Measurements from ENCODE around the gene TMIGD3.

The TMIGD3 gene

DNA sequence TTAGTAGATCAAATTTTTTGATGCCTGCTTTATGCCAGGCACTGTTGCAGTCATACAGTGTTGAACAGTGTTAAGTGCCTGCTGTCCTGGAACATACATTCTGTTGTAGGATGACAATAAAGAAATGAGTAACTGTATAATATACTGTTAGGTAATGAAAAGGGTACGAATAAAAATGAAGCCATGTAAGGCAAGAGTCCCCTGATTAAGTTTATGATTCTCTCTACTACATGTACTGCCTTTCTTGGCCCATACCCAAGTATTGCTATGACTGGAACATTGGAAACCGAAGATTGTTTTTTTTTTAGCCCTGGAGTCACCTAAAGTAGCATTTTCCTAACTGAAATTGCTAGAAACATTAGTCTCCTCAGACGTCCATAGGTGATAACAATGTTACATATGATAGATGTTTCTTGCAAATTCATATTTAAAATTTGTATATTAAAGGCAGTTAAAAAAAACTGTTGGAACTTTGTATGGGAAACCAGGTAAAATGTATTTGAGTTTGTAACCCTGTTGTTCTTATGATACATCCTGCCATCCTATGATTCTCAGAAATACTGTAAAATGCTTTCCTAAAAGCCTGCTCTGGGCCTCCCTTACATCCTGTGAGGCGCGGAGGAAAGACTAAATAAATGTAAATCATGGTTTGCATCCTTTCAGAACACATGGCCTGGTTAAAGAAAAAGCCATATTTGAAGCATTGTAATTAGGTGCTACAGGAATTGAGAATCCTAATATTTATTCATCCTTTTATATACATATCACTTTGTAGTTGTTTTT, 48.4 kb downstream of the TMIGD3 start:
- no peak overlapping the region for H3K9ac ChIP-seq (ENCODE audit: low read depth, low read length)
- H3K9me3 ChIP-seq (ENCODE audit: control insufficient read depth, insufficient read depth, low read length), result no peaks in the 10 kb centered on the region
- H3K36me3 ChIP-seq (ENCODE audit: insufficient read depth, low read length), result peaks cover 14% of the 10 kb centered on the region
- no peaks in the 10 kb centered on the region for H3K4me1 ChIP-seq (ENCODE audit: insufficient read depth, low read length)

DNA sequence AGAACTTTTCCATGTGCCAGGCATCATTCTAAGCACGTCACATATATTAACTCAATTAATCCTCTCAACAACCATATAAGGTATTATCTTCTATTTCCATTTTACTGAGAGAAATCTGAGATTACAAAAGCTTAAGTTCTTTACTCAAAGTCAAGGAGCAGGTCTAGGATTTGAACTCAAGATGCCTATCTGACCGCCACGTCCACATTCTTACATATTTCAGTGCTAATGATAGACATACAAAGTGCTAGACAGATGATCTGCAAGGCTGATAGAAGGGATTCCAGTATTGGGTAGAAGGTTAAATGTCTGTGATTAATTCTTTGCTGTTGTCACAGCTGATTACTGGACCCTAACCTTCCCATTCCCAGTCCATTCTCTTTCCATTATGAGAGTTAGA, 49.7 kb downstream of the TMIGD3 start:
- Histone ChIP-seq H3K9me3 (ENCODE audit: control insufficient read depth, insufficient read depth, low read length) (no peaks in the 10 kb centered on the region), H3K9ac (ENCODE audit: low read depth, low read length) (no peak overlapping the region), H3K36me3 (ENCODE audit: insufficient read depth, low read length) (peaks cover 11% of the 10 kb centered on the region), H3K4me1 (ENCODE audit: insufficient read depth, low read length) (no peaks in the 10 kb centered on the region)

DNA sequence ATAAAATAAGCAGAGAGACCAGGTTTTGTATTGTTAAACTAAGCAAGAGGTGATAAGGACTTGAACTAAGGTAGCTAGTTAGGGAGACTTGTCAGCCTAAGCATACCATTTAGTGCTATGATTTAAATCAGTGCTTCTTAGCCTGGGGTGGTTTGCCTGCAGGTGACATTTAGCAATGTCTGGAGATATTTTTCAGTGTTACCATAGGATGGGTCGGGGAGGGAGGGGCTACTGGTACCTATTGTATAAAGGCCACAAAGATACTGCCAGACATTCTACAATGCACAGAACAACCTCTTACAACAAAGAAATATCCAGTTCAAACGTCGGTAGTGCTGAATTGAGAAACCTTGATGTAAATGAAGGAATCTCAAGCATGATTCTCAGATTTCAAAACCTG, 50.9 kb downstream of the TMIGD3 start:
- no peaks in the 10 kb centered on the region for H3K9me3 ChIP-seq (ENCODE audit: control insufficient read depth, insufficient read depth, low read length)
- no peak overlapping the region for H3K9ac ChIP-seq (ENCODE audit: low read depth, low read length)
- H3K36me3 ChIP-seq (ENCODE audit: insufficient read depth, low read length), result peaks cover 7% of the 10 kb centered on the region
- H3K4me1 ChIP-seq (ENCODE audit: insufficient read depth, low read length), result no peaks in the 10 kb centered on the region; the same call in 1 of the 2 replicates

DNA sequence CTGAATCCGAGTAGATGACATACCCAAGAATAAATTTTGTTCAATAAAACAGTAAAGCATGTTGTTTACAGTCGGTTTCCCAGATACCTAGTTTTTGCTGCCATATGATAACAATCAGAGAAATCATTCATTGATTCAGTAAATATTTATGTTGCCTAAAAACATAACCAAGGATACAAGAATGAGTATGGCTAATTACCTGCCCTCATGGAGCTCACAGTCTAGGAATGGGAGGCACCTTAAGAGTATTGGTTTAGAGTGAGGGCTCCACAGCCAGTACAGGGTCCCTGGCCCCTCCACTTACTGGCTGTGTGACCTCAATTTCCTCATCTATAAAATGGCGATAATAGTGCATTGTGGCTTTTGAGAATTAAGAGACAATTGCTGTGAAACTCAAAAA, 53.2 kb downstream of the TMIGD3 start:
- Histone ChIP-seq H3K4me1 (ENCODE audit: insufficient read depth, low read length) (no peaks in the 10 kb centered on the region; the same call in 1 of the 2 replicates), H3K36me3 (ENCODE audit: insufficient read depth, low read length) (peaks cover 23% of the 10 kb centered on the region), H3K9me3 (ENCODE audit: control insufficient read depth, insufficient read depth, low read length) (no peaks in the 10 kb centered on the region), H3K9ac (ENCODE audit: low read depth, low read length) (peak overlapping the region; percentile 88)

DNA sequence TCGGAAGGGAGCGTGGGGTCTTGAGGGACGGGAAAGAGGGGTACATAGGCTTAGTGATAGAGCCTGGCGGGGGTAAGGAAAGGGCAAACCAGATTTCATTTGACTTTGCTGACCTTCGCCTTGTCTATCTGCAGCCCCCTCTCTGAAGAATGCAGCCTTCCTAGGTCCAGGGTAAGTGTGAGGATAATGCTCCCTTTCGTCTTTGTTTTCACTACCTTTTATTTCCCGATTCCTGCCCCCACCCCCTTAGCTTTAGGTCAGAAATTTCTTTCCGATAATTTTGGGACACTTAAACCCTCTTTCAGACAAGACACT, 53.8 kb downstream of the TMIGD3 start:
- no peaks in the 10 kb centered on the region; the same call in 1 of the 2 replicates for H3K4me1 ChIP-seq (ENCODE audit: insufficient read depth, low read length)
- H3K9me3 ChIP-seq (ENCODE audit: control insufficient read depth, insufficient read depth, low read length), result no peaks in the 10 kb centered on the region
- peaks cover 28% of the 10 kb centered on the region for H3K36me3 ChIP-seq (ENCODE audit: insufficient read depth, low read length)
- H3K9ac ChIP-seq (ENCODE audit: low read depth, low read length), result peak overlapping the region; percentile 88

DNA sequence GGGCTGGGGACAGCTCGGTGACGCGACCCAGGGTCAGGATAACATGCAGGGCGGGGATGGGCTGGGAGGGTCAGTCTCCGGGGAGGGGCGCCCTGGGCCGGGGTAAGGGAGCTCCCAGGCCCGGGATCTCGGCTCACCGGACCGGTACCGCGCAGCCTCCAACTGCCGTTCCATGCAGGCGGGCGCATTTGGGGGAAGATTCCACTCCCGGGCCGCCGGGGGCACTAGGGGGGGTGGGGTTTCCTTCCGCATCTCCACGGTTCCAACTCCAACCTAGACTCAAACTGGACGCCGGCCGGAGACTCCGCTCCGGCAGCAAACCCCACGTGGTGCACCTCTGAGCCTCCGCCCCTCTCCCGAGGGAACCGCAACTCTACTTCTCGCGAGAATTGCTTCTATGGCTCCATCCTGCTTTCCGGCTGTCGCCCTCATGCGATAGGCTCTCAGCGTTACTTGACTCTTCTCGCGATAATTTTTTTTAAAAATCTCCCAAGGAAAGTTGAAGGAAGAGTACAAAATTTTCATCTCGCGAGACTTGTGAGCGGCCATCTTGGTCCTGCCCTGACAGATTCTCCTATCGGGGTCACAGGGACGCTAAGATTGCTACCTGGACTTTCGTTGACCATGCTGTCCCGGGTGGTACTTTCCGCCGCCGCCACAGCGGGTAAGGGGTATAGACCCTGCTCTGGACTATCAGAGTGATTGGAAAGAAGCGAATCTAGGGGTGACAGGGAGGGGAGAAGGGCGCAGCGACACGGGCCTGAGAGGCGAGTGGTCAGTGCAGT, 54.3 kb downstream of the TMIGD3 start, which contains the start of the genes ATP5PB and WDR77:
Gene ATP5PB (plus strand): TSS at position 547 of the 785 bp plus-strand sequence. CDS start 78 bp downstream, at position 625.
Gene WDR77 (minus strand): TSS at position 339 of the 785 bp plus-strand sequence. CDS start 87 bp downstream, at position 252.
- Histone ChIP-seq H3K4me1 (ENCODE audit: insufficient read depth, low read length) (no peaks in the 10 kb centered on the region; the same call in 1 of the 2 replicates), H3K9me3 (ENCODE audit: control insufficient read depth, insufficient read depth, low read length) (no peaks in the 10 kb centered on the region), H3K36me3 (ENCODE audit: insufficient read depth, low read length) (peaks cover 29% of the 10 kb centered on the region), H3K9ac (ENCODE audit: low read depth, low read length) (peak within 1 kb of the TSS; percentile 88)

DNA sequence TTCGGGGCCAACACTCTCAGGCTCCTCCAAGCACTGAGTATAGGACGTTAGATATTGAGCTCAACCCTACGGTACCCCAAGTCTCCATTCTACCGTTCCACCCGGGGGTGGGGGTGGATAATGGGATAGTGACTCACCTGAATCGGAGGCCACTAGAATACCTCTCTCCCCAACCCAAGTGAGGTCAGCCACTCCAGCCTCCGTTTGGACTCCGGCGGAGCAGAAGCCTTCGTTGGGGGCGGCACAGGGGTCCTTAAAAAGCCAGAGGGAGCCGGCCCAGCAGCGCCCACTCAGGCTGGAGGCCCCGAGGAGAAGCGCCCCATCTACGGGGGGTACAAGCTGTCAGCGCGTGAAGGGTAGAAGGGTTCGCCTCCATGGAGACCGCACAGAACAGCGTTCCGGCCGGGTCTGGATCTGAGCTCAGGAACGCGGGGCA, 54.9 kb downstream of the TMIGD3 start:
- no peaks in the 10 kb centered on the region; the same call in 1 of the 2 replicates for H3K4me1 ChIP-seq (ENCODE audit: insufficient read depth, low read length)
- H3K36me3 ChIP-seq (ENCODE audit: insufficient read depth, low read length), result peaks cover 29% of the 10 kb centered on the region
- no peaks in the 10 kb centered on the region for H3K9me3 ChIP-seq (ENCODE audit: control insufficient read depth, insufficient read depth, low read length)
- peak overlapping the region; percentile 88 for H3K9ac ChIP-seq (ENCODE audit: low read depth, low read length)

DNA sequence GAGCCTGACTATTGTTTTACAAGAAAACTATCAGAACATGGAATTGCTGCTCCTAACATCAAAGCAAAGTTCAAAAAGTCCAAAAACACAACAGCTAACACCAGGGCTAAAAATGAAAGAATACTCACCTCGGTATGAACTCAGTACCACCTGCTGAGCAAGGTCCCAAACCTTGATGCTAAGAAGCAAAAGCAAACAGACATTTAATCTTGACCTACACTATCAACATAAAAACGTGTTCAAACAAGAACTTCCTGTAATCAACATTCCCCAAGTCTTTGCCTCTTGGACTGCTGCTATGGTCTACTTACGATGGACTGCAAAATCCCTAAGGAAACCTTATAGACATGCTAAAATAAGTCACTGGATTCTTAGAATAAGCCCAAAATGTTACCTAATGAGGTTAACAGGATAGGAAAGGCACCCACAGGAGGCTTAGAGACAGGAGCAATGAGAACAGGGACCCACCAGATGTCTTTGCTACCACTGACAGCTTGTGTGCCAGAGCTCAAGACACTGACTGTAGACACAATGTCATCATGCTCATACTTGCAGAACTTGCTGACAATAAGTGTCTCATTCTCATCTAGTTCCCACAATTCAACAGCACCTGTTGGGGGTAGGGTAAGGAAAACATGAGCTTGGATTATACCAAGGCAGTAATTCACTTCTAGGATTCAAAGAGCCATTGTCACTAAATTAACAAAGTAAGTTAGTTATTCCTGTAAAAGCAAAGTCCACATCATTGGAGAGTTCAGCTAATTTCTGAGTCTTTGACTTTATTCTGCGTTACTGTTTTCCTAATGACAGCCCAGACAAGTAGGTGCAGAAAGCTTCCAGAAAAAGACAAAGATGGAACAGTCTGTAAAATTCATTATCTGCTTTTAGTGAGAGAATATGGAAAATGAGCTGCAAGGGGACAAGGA, 56.2 kb downstream of the TMIGD3 start:
- Histone ChIP-seq H3K36me3 (ENCODE audit: insufficient read depth, low read length) (peaks cover 34% of the 10 kb centered on the region), H3K9me3 (ENCODE audit: control insufficient read depth, insufficient read depth, low read length) (no peaks in the 10 kb centered on the region), H3K4me1 (ENCODE audit: insufficient read depth, low read length) (no peaks in the 10 kb centered on the region; the same call in 1 of the 2 replicates), H3K9ac (ENCODE audit: low read depth, low read length) (peak overlapping the region; percentile 88; the same call in 1 of the 2 replicates)

DNA sequence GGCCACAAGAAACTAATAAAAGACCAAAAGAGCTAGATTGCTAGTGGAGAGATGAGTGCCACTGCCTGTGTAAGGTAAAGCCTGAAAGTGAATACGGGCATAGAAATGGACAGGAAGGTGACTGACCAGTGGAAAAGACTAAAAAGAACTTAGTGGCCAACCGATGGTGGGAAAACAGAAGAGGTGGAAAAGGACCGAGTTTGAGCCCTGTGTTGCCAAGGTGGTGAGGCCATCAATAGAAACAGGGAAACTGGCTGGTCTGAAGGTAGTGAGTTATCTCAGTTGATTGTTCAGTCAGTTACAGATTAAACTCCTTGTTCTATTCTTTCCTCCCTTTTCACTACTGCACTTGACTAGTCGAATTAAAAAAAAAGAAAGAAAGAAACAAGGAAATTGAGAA, 56.9 kb downstream of the TMIGD3 start:
- Histone ChIP-seq H3K4me1 (ENCODE audit: insufficient read depth, low read length) (no peaks in the 10 kb centered on the region; the same call in 1 of the 2 replicates), H3K36me3 (ENCODE audit: insufficient read depth, low read length) (peaks cover 34% of the 10 kb centered on the region), H3K9ac (ENCODE audit: low read depth, low read length) (no peak overlapping the region)

DNA sequence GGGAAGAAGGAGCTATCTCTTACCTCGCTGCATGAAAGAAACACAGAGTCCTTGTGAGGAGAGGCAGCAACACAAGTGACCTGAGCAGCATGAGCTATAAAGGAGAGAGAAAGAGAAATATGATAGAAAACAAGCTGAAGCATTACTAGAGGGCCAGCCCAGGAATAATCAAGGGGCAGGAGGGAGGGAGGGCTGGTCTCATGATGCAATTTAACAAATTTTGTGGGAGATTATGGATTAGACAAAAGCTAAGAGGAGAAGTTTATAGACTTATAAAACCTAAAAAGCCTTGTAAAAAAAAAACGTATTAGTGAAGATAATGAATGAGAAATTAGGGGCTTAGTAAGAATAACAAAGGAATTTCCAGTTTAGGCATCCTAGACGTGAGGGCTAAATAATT, 59.4 kb downstream of the TMIGD3 start:
- peaks cover 51% of the 10 kb centered on the region for H3K36me3 ChIP-seq (ENCODE audit: insufficient read depth, low read length)
- H3K9ac ChIP-seq (ENCODE audit: low read depth, low read length), result no peak overlapping the region
- no peaks in the 10 kb centered on the region; the same call in 1 of the 2 replicates for H3K4me1 ChIP-seq (ENCODE audit: insufficient read depth, low read length)
- H3K9me3 ChIP-seq (ENCODE audit: control insufficient read depth, insufficient read depth, low read length), result no peaks in the 10 kb centered on the region

More for the DNA sequence above, 56.9 kb downstream of the TMIGD3 start:
- no peaks in the 10 kb centered on the region for H3K9me3 ChIP-seq (ENCODE audit: control insufficient read depth, insufficient read depth, low read length)

DNA sequence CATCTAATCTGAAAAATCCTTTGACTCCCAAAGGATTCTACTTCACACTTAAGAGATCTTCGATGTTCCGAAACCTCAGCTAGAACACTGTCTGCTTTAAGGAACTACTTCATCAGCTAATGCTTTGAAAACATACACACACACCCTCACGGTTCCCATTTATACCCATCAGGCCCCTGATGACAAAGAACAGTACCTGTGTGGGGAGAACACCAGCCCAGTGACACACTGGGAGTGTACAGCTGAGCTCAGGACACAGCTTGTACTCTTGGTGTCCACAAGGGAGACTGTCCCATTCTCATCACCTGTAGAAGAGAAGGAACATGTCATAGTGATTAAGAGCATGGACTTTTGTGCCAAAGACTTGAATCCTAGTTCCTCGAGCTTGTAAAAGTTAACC, 61.0 kb downstream of the TMIGD3 start:
- H3K4me1 ChIP-seq (ENCODE audit: insufficient read depth, low read length), result no peaks in the 10 kb centered on the region; the same call in 1 of the 2 replicates
- peaks cover 62% of the 10 kb centered on the region for H3K36me3 ChIP-seq (ENCODE audit: insufficient read depth, low read length)
- H3K9me3 ChIP-seq (ENCODE audit: control insufficient read depth, insufficient read depth, low read length), result no peaks in the 10 kb centered on the region
- no peak overlapping the region for H3K9ac ChIP-seq (ENCODE audit: low read depth, low read length)

DNA sequence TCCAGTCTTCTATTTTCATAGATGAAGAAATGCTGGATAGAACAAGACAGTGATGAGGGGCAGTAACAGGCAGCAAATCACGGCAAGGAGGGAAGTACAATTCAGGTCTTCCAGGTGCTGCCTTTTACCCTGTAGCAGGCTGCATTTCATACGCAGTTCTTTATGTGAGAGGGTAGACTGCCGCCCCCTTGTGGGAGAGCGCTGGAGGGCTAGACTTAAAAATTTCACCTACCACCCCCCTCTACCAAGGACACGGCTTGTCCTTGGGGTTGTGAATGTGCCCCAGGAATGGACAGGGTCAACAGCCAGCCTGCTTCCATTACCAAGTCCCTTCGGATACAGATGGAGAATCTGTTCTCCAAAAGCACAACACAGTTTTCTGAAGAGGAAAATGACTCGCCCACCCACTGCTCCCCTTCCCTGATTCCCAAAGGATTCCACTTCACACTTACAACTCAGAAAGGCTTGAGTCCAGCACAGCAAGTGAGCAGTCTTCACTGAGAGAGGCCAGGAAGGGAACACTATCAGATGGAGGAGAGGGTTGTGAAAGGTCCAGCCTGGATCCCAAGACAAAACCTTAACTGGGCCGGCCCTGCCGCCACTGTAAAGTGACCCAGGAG, 61.8 kb downstream of the TMIGD3 start:
- H3K36me3 ChIP-seq (ENCODE audit: insufficient read depth, low read length), result peaks cover 61% of the 10 kb centered on the region
- no peaks in the 10 kb centered on the region for H3K4me1 ChIP-seq (ENCODE audit: insufficient read depth, low read length)
- H3K9me3 ChIP-seq (ENCODE audit: control insufficient read depth, insufficient read depth, low read length), result no peaks in the 10 kb centered on the region
- no peak overlapping the region for H3K9ac ChIP-seq (ENCODE audit: low read depth, low read length)

DNA sequence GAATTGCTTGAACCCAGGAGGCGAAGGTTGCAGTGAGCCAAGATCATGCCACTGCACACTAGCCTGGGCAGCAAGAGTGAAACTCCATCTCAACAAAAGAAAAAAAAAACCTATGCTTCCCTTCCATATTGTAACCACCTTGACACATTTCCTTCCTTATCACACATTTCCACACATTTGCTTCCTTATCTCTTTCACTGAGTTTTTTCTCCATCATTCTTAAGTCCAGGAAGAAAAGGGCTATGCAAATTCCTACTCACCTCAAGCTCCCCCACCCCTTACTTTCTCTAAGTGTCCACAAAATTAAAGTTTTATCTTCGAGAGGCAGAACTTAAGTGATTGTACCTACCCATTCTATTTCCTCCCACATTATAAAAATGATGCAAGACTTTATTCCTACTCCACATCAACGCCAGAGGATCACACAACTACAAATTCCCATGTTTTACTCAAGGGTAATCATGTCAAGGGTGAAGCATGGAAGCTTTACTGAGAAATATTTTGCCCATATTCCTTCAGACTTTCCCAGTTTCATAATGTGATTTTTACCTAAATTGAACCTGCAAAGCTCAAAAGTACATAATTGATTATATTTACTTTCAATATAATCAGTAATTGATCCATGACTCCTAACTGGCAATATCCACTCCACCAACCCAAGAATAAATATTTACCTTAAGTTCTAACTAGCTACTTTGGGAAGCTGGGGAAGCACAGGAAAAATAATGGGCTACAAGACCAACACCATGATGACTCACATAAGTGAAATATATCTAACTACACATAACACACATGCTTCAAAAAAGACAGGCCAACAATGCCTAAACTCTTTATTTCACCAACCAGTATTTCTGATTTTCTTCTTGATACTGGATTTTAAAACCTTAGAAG, 63.7 kb downstream of the TMIGD3 start:
- H3K4me1 ChIP-seq (ENCODE audit: insufficient read depth, low read length), result no peaks in the 10 kb centered on the region
- no peaks in the 10 kb centered on the region for H3K9me3 ChIP-seq (ENCODE audit: control insufficient read depth, insufficient read depth, low read length)
- H3K9ac ChIP-seq (ENCODE audit: low read depth, low read length), result no peak overlapping the region
- H3K36me3 ChIP-seq (ENCODE audit: insufficient read depth, low read length), result peaks cover 43% of the 10 kb centered on the region

Measured in ES-I3 (cell line).